ENCODE data around the gene SLC27A2.

The SLC27A2 gene

DNA sequence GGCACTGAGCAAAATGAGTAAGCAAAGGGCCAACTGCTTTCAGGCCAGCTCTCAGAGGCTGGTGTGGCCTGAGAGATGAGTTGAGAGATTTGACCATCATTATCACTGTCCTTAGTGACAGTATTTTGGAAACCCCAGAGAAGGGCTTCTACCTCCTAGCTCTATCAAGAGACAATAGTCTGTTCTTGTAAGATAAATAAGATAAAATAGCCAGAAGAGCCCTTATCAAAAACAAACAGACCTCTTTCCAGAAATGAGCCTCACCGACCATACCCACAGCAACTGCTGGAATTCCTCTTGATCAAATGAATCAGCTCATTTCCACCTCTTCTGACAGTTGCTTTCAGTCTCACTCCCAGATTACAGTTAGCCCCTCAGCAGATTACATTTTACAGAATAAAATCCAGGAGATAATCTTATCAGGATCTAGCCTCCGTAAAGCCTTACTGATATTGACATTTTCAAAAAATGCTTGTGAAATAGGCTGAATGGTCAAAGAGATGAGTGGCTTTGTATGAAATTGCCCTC is 79.0 kb downstream of the SLC27A2 start:
- FAIRE-seq, result no peak
- TF ChIP-seq POLR2A (IDR thresholded peaks at IDR 0.05; ENCODE audit: low read depth, low read length), result no peak
- TF ChIP-seq TAF1 (IDR thresholded peaks at IDR 0.05; ENCODE audit: borderline replicate concordance, low read depth, low read length), result no peak
- no peak for TF ChIP-seq POLR2AphosphoS5 (IDR thresholded peaks at IDR 0.05; ENCODE audit: low read depth, low read length)
- no peak for DNase-seq (ENCODE audit: insufficient read length)

DNA sequence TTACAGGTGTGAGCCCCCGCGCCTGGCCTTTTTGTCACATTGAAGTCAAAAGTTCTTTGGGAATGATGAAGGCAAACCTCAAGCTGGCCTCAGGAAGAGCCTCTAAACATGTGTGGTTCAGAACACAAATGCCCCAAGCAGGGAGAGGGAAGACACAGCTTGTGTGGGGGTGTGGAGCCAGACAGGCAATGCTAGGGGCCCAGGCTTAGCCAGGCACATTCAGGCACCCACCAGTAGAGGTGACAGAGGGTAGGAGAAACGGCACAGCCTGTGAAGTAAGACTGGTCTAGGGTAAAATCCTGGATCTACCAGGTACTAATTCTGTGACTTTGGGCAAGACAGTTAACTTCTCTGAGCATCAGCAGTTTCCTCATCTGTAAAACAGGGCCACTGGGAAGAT is 80.0 kb downstream of the SLC27A2 start:
- TF ChIP-seq POLR2A (IDR thresholded peaks at IDR 0.05; ENCODE audit: low read depth, low read length) (no peak), TAF1 (IDR thresholded peaks at IDR 0.05; ENCODE audit: borderline replicate concordance, low read depth, low read length) (no peak), POLR2AphosphoS5 (IDR thresholded peaks at IDR 0.05; ENCODE audit: low read depth, low read length) (no peak)
- no peak for DNase-seq (ENCODE audit: insufficient read length)
- no peak for FAIRE-seq

DNA sequence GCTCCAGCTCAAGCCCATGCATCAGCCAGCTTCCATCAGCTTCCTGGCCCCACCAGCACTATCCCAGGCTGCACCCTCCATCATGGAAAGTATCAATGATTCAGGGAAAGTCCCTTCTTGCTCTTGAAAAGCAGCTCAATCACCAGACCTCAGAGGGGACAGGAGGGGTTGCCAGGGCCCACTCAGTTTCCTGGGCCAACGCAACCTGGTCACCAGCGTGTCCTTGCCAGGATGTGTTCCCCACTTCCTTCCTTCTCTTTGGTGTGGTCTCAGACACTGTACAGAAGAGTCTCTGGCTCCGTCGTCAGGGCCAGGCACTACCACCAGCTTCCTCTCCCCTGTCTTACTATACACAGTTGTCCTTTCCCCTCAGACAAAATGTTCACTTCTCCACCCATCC is 80.5 kb downstream of the SLC27A2 start:
- FAIRE-seq (no peak), DNase-seq (ENCODE audit: insufficient read length) (no peak)
- TF ChIP-seq TAF1 (IDR thresholded peaks at IDR 0.05; ENCODE audit: borderline replicate concordance, low read depth, low read length) (no peak), POLR2AphosphoS5 (IDR thresholded peaks at IDR 0.05; ENCODE audit: low read depth, low read length) (no peak), POLR2A (IDR thresholded peaks at IDR 0.05; ENCODE audit: low read depth, low read length) (no peak)

DNA sequence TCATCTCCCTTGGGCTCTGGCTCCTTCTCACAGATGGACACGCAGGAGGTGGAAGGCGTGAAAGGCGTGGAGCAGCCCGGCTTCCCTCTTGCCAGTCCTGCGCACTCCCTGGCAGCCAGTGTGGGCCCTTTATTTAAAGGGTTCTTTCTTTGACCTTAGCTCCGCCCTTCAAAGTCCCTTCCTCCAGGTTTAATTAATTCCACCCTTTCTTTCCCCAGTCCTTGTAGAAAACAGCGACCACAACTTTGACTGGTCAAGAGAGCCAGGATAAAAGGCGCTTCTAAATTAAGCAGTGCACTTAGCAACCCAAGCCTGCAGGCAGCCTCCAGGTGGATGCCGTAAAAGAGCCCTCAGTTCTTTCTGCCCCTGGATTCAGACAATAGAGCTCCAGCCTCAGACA is 83.6 kb downstream of the SLC27A2 start, which contains the start of gene HDC:
TSS of gene HDC (minus strand) at position 107 of the 400 bp plus-strand sequence. CDS start at position 4, 103 bp downstream.
- no peak for FAIRE-seq
- DNase-seq (ENCODE audit: insufficient read length), result no peak
- TF ChIP-seq TAF1 (IDR thresholded peaks at IDR 0.05; ENCODE audit: borderline replicate concordance, low read depth, low read length), result no peak

DNA sequence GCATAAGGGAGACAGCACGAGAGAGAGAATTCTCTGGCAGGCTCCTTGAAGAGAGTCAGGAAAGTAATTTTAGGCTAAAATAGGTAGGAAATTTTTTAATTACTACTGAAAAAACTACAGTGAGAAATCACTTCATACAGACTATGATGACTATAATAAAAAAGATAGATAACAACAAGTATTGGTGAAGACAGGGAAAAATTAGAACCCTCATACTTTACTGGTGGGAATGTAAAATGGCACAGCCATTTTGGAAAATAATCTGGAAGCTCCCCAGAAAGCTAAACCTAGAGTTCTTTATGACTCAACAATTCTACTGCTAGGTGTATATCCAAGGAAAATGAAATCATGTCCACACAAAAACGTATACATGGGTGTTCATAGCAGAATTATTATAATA is 85.6 kb downstream of the SLC27A2 start:
- TF ChIP-seq POLR2A (IDR thresholded peaks at IDR 0.05; ENCODE audit: low read depth, low read length) (no peak), POLR2AphosphoS5 (IDR thresholded peaks at IDR 0.05; ENCODE audit: low read depth, low read length) (no peak), TAF1 (IDR thresholded peaks at IDR 0.05; ENCODE audit: borderline replicate concordance, low read depth, low read length) (no peak)
- FAIRE-seq, result no peak

DNA sequence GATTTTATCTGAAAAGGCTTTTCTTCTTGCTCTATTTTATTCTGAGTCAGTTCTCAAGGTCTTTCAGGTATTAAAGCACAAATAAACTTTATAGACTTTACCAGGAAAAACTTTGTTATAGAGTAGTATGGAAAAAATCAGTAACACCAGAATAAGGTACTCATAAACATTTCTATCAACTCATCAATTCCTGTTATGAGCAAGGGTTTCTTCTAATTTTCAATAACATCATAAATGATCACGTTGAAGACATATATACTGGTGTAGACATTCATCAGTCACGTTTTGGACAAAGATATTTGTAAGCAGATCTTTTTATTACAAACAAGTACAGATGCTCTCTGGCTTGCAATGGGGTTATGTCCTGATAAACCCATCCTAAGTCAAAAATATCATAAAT is 93.1 kb downstream of the SLC27A2 start:
- FAIRE-seq (no peak), DNase-seq (ENCODE audit: insufficient read length) (no peak)
- TF ChIP-seq POLR2AphosphoS5 (IDR thresholded peaks at IDR 0.05; ENCODE audit: low read depth, low read length) (no peak), TAF1 (IDR thresholded peaks at IDR 0.05; ENCODE audit: borderline replicate concordance, low read depth, low read length) (no peak), POLR2A (IDR thresholded peaks at IDR 0.05; ENCODE audit: low read depth, low read length) (no peak)

More for the DNA sequence above, 85.6 kb downstream of the SLC27A2 start:
- no peak for DNase-seq (ENCODE audit: insufficient read length)

DNA sequence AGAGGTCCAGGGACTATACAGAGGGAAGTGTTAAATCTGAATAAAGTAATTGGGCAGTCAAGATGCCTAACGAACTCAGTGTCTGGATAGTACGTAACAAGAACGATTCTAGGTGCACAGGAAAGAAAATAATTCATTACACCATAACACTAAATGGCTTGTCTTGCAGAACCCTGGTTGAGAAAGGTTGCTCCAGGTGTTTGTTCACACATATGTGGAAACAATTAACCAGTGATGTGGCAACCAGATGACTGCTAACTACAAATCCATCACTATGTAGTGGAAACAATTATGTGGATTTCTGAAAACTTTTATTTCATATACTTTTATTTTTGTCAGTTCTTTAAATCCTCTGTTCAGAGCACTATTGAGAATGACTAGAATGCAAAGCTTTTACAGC is 93.9 kb downstream of the SLC27A2 start:
- DNase-seq (ENCODE audit: insufficient read length) (no peak), FAIRE-seq (no peak)
- TF ChIP-seq POLR2A (IDR thresholded peaks at IDR 0.05; ENCODE audit: low read depth, low read length), result no peak
- no peak for TF ChIP-seq TAF1 (IDR thresholded peaks at IDR 0.05; ENCODE audit: borderline replicate concordance, low read depth, low read length)
- no peak for TF ChIP-seq POLR2AphosphoS5 (IDR thresholded peaks at IDR 0.05; ENCODE audit: low read depth, low read length)

DNA sequence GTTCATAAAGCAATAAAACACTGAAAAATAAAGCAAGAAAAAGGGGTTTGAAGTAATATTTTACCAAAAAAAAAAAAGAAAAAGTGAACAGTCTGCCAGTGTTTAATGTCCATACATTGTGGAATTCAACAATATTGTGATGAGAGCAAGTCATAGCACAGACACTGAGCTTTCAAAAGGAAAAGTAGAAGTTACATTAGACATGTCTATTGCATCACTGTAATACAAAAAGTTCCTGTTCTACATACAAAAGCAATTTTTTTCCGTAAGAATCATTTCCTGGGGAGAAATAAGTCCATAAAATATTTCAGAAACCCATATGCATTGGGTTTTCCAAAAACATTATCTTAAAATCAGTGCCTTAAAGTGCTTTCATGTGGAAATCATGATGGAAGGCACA is 95.4 kb downstream of the SLC27A2 start:
- FAIRE-seq (no peak), DNase-seq (ENCODE audit: insufficient read length) (no peak)
- no peak for TF ChIP-seq POLR2A (IDR thresholded peaks at IDR 0.05; ENCODE audit: low read depth, low read length)
- no peak for TF ChIP-seq TAF1 (IDR thresholded peaks at IDR 0.05; ENCODE audit: borderline replicate concordance, low read depth, low read length)
- no peak for TF ChIP-seq POLR2AphosphoS5 (IDR thresholded peaks at IDR 0.05; ENCODE audit: low read depth, low read length)

DNA sequence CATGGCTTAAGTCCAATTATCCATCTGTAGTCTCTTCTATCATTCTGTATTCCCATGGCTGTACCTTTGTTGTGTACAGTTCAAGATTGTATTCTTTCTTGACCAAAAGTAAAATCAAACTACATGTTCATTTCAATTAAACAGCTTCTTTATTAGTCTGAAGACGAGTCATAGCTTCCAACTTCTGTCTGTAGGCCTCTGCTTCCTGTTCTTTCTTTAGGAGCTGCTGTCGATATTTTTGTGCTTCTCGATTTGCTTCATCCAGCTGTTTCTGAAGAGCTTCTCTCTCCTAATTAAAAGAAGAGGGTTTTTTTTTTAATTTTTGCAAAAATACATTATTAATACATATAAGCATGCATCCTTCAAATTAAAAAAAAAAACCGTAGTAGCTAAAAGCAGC is 96.5 kb downstream of the SLC27A2 start:
- FAIRE-seq (no peak), DNase-seq (ENCODE audit: insufficient read length) (no peak)
- TF ChIP-seq POLR2A (IDR thresholded peaks at IDR 0.05; ENCODE audit: low read depth, low read length) (no peak), TAF1 (IDR thresholded peaks at IDR 0.05; ENCODE audit: borderline replicate concordance, low read depth, low read length) (no peak), POLR2AphosphoS5 (IDR thresholded peaks at IDR 0.05; ENCODE audit: low read depth, low read length) (no peak)

DNA sequence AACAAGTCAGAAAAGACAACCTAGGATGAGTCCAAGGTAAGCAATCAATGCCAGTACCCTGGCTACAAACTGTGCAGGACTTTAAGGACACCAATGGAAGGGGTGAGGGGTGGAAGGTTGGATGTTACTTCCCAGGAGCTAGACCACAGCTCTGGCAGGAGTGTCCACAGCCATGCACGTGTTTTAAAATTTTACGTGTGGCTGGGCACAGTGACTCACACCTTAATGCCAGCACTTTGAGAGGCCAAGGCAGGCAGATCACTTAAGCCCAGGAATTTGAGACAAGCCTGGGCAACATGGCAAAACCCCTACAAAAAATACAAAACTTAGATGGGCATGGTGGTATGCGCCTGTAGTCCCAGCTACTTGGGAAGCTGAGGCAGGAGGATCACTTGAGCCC is 98.3 kb downstream of the SLC27A2 start:
- FAIRE-seq, result no peak
- TF ChIP-seq POLR2A (IDR thresholded peaks at IDR 0.05; ENCODE audit: low read depth, low read length), result no peak
- TF ChIP-seq POLR2AphosphoS5 (IDR thresholded peaks at IDR 0.05; ENCODE audit: low read depth, low read length), result no peak
- TF ChIP-seq TAF1 (IDR thresholded peaks at IDR 0.05; ENCODE audit: borderline replicate concordance, low read depth, low read length), result no peak
- no peak for DNase-seq (ENCODE audit: insufficient read length)

DNA sequence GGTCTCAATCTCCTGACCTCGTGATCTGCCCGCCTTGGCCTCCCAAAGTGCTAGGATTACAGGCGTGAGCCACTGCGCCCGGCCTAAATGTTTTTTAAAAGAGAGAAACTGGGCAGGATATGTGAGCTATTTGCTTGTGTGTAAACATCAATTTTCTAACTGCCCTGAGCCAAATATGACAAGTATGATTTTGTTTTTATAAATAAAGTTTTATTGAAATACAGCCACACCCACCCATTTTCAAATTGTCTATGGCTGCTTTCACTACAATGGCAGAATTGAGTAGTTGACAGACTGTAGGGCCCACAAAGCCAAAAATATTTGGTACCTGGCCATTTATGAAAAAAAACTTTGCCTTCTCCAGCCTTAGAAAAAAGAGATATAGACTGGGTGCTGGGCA is 99.4 kb downstream of the SLC27A2 start:
- TF ChIP-seq POLR2A (IDR thresholded peaks at IDR 0.05; ENCODE audit: low read depth, low read length) (no peak), TAF1 (IDR thresholded peaks at IDR 0.05; ENCODE audit: borderline replicate concordance, low read depth, low read length) (no peak), POLR2AphosphoS5 (IDR thresholded peaks at IDR 0.05; ENCODE audit: low read depth, low read length) (no peak)
- no peak for FAIRE-seq

More for the DNA sequence above, 99.4 kb downstream of the SLC27A2 start:
- no peak for DNase-seq (ENCODE audit: insufficient read length)

Measured in GM12892 (cell line).